Activated T-helper 9 cell treated with anti-CD3 and anti-CD28 coated beads, Interleukin-2, amount 50 U/mL, for 16 hours (primary cell): ENCODE measurements around the gene DPYSL5.
"Not testable (repeated sequence)": the region's sequence is repeated elsewhere in the genome, so short reads cannot be mapped to it uniquely, and the experiment has no call there.

Experiments
- DNase-seq: peaks from one replicate; pipeline ENCODE4 v3.0.0-alpha.2; 2020; ENCODE audit warnings: low read depth

The DPYSL5 gene

GRCh38 chr2:26847655-26848335 lies at the start of gene DPYSL5:
Gene DPYSL5 (plus strand): TSS chr2:26848132. CDS start chr2:26898500, 50,368 bp downstream.
- DNase-seq: no peak

GRCh38 chr2:26801328-26801727 lies 46.6 kb upstream of the DPYSL5 start:
- DNase-seq: no peak

- no peak for DNase-seq
Observed at GRCh38 chr2:26801796-26802195, 46.1 kb upstream of the DPYSL5 start.

- no peak for DNase-seq
Observed at GRCh38 chr2:26805241-26805676, 42.7 kb upstream of the DPYSL5 start.

GRCh38 chr2:26807788-26808460 lies 40.0 kb upstream of the DPYSL5 start:
- DNase-seq: no peak

- no peak for DNase-seq
Observed at GRCh38 chr2:26809211-26809610, 38.7 kb upstream of the DPYSL5 start.

GRCh38 chr2:26809876-26810577 lies 37.9 kb upstream of the DPYSL5 start:
- no peak for DNase-seq

- DNase-seq: no peak
Observed at GRCh38 chr2:26811261-26811660, 36.7 kb upstream of the DPYSL5 start.

- DNase-seq: no peak
Observed at GRCh38 chr2:26811791-26812694, 35.9 kb upstream of the DPYSL5 start.

- no peak for DNase-seq
Observed at GRCh38 chr2:26812731-26813130, 35.2 kb upstream of the DPYSL5 start.

GRCh38 chr2:26814072-26814765 lies 33.7 kb upstream of the DPYSL5 start:
- DNase-seq: not testable (repeated sequence)

- DNase-seq: no peak
Observed at GRCh38 chr2:26816893-26817292, 31.0 kb upstream of the DPYSL5 start.

- DNase-seq: no peak
Observed at GRCh38 chr2:26818255-26818654, 29.7 kb upstream of the DPYSL5 start.

GRCh38 chr2:26818972-26819371 lies 29.0 kb upstream of the DPYSL5 start:
- DNase-seq: no peak

- no peak for DNase-seq
Observed at GRCh38 chr2:26820932-26821331, 27.0 kb upstream of the DPYSL5 start.

- no peak for DNase-seq
Observed at GRCh38 chr2:26822877-26823276, 25.1 kb upstream of the DPYSL5 start.

GRCh38 chr2:26838121-26838906 lies 9.6 kb upstream of the DPYSL5 start:
- no peak for DNase-seq

GRCh38 chr2:26840937-26841610 lies 6.9 kb upstream of the DPYSL5 start:
- DNase-seq: no peak

GRCh38 chr2:26843041-26843440 lies 4.9 kb upstream of the DPYSL5 start:
- no peak for DNase-seq

GRCh38 chr2:26845021-26845420 lies 2.9 kb upstream of the DPYSL5 start:
- no peak for DNase-seq
